HL-60 (cell line): ENCODE data around the gene SUFU.

Experiments
- DNase-seq, 2 experiments: peaks; one replicate each; pipeline ENCODE4 v3.0.0-alpha.2; 2010 to 2020; ENCODE audit warnings: low read depth in 1 of 2, low spot score in 1 of 2
- H3K27ac ChIP-seq: fragments of 250-450 bp; sonication (Bioruptor Pico); replicated peaks from 2 replicates; pipeline ENCODE4 v1.5.1; 2020; ENCODE audit warnings: mild to moderate bottlenecking, moderate library complexity
- H3K27me3 ChIP-seq: fragments of 250-450 bp; sonication (Bioruptor Pico); 2 replicates; pipeline ENCODE4 v1.5.1; 2021; ENCODE audit warnings: mild to moderate bottlenecking, moderate library complexity; ENCODE audit not compliant: insufficient read depth, poor library complexity, severe bottlenecking
- H3K4me3 ChIP-seq: replicated peaks from 2 replicates; pipeline ENCODE4 v1.5.1; 2011; ENCODE audit warnings: mild to moderate bottlenecking, control low read depth, low read length; ENCODE audit not compliant: insufficient read depth
- GABPA ChIP-seq: IDR thresholded peaks from 2 replicates; pipeline ENCODE4 v1.6.1; 2012; ENCODE audit warnings: low read depth
- POLR2AphosphoS5 ChIP-seq: IDR thresholded peaks from 2 replicates; pipeline ENCODE4 v1.6.1; 2012; ENCODE audit warnings: low read depth
- REST ChIP-seq: IDR thresholded peaks from 2 replicates; pipeline ENCODE4 v1.6.1; 2012; ENCODE audit warnings: low read depth; ENCODE audit not compliant: insufficient replicate concordance
- SPI1 ChIP-seq: IDR thresholded peaks from 2 replicates; pipeline ENCODE4 v1.6.1; 2012; ENCODE audit warnings: low read depth, mild to moderate bottlenecking, borderline replicate concordance
- TF ChIP-seq, protein P1 (sequence below): IDR thresholded peaks from one replicate; pipeline ENCODE4 v1.5.1; 2011; ENCODE audit warnings: low read length, control low read depth, inconsistent platforms; ENCODE audit not compliant: insufficient read depth

Gene SUFU

DNA sequence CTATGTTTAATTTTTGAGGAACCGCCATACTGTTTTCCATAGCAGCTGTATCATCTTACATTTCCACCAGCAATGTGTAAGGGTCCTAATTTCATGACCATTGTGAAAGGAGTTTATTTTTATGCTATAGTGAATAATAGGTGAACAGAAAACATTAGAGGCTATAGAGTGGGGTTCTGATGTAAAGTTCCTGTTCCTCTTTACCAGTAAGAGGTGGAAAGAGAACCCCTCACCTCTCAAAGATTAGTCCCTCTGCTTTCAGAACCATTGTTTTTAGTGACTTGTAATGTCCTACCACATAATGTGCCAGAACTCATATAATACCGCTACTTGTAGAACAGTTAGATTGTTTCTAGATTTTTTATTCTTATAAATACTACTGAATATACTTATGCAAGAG, 34.2 kb downstream of the SUFU start:
- Histone ChIP-seq H3K27me3 (no peaks in the 10 kb centered on the region), H3K4me3 (no peak overlapping the region), H3K27ac (no peak overlapping the region)
- TF ChIP-seq SPI1 (peak; percentile 60; the same call in 1 of the 2 replicates), GABPA (no peak)
- no peak for DNase-seq

DNA sequence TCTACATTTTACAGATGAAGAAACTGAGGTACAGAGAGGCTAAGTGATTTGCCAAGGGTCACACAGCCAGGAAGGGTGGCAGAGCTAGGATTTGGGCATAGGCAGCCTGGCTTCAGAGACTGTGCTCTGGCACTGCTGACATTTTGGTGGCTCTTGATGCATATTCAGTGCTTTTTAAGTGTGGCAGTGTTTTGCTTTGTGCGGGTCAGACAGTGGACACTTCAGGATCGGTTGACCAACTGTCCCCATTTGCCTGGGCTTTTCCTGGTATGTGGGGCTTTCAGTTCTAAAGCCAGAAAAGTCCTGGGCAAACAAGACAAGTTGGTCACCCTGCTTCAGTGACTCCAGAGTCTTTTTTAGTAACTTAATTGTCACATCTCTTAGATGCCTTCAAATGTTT, 35.0 kb downstream of the SUFU start:
- H3K27me3 ChIP-seq, result no peaks in the 10 kb centered on the region
- no peak overlapping the region for H3K27ac ChIP-seq
- no peak for DNase-seq
- no peak overlapping the region for H3K4me3 ChIP-seq
- no peak for TF ChIP-seq POLR2AphosphoS5
- TF ChIP-seq, protein P1, sequence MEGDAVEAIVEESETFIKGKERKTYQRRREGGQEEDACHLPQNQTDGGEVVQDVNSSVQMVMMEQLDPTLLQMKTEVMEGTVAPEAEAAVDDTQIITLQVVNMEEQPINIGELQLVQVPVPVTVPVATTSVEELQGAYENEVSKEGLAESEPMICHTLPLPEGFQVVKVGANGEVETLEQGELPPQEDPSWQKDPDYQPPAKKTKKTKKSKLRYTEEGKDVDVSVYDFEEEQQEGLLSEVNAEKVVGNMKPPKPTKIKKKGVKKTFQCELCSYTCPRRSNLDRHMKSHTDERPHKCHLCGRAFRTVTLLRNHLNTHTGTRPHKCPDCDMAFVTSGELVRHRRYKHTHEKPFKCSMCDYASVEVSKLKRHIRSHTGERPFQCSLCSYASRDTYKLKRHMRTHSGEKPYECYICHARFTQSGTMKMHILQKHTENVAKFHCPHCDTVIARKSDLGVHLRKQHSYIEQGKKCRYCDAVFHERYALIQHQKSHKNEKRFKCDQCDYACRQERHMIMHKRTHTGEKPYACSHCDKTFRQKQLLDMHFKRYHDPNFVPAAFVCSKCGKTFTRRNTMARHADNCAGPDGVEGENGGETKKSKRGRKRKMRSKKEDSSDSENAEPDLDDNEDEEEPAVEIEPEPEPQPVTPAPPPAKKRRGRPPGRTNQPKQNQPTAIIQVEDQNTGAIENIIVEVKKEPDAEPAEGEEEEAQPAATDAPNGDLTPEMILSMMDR, result no peak
- no peak for TF ChIP-seq REST
- no peak for TF ChIP-seq GABPA
- no peak for TF ChIP-seq SPI1

GRCh38 chr10:102540023-102540422, 36.3 kb downstream of the SUFU start:
- Histone ChIP-seq H3K27ac (no peak overlapping the region), H3K27me3 (no peaks in the 10 kb centered on the region), H3K4me3 (no peak overlapping the region)
- TF ChIP-seq, protein P1, result no peak
- TF ChIP-seq POLR2AphosphoS5 (no peak), REST (no peak), GABPA (no peak), SPI1 (no peak)
- no peak for DNase-seq

- TF ChIP-seq SPI1 (no peak), GABPA (no peak), REST (no peak), POLR2AphosphoS5 (no peak)
- TF ChIP-seq, protein P1, result no peak
- Histone ChIP-seq H3K27ac (no peak overlapping the region), H3K27me3 (no peaks in the 10 kb centered on the region), H3K4me3 (no peak overlapping the region)
- DNase-seq, result no peak
These were observed 39.1 kb downstream of the SUFU start for GRCh38 chr10:102542800-102543418.
